Heart left ventricle (tissue), 13 donors: ENCODE results near the gene SETBP1.

Experiments used
- CTCF ChIP-seq, 12 donors: fragments of 200-600 bp; sonication (generic) in 4 of 12; IDR thresholded peaks; one replicate each; pipeline versions ENCODE4 v1.5.0 to v1.8.0; 2018 to 2022; ENCODE audit warnings: antibody characterized with exemption in 12 of 12, mild to moderate bottlenecking in 5 of 12
- POLR2A ChIP-seq, 2 donors: fragments of 450-650 bp; IDR thresholded peaks; one replicate each; pipeline ENCODE4 v1.6.1; 2017; ENCODE audit warnings: antibody characterized with exemption in 2 of 2, mild to moderate bottlenecking in 2 of 2, moderate library complexity in 2 of 2
- donor health status: ischemic (EF 13 %, LVEDD 7.1; RV severe dilation, severe dysfunction).
- donor health status: DM: no; HTN: yes; CAD: no.
- donor health status: DM: no; HTN: no; CAD: no.
- donor health status: ischemic (EF 25% LVEDD 6.9; RV normal size, moderate dysfunction).
- donor health status: ischemic (EF 25% LVEDD 5.7; RV mildly dilated, moderate dysfunction).
- donor health status: ischemic (EF 35%, LVEDD 5.7; RV mildly dilated, moderate dysfunction).
- donor health status: nonischemic (EF 11% LVEDD 7.7; RV severe dilation, severe dysfunction).
- donor health status: DM: yes; HTN: yes; CAD: no.
- donor health status: PGD.
- donor health status: ischemic (EF 29% LVEDD 5.4; RV normal size, mild dysfunction).
- donor health status: nonischemic (EF 23%, LVEDD 6.1; RV moderate dilation, normal function).

DNA sequence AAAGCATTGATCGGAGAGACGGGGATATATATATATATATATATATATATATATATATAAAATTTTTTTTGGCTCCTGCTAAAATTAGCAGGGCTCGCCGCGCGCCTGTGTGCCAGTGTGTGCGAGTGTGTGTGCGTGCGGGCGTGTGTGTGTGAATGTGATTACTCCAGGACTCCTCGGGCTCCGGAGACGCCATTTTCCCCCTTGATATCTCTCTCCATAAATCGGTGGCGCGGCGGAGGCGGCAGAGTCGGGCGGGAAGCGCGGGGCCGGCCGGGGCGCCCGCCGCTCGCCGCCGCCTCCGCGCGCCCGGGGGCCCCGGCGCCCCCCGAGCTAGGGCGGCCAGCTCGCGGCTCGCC lies 795 bp upstream of the SETBP1 start:
- TF ChIP-seq CTCF (IDR thresholded peaks at IDR 0.05) (no peak), POLR2A (IDR thresholded peaks at IDR 0.05) (no peak)
